Stimulated activated CD4-positive, alpha-beta T cell treated with anti-CD3 and anti-CD28 coated beads, Interleukin-12 subunit alpha, Interleukin-12 subunit beta, amount 100 ng/mL, for 48 hours (primary cell): Measurements from ENCODE around the gene PPP4R4.
"Not testable (repeated sequence)": the region's sequence is repeated elsewhere in the genome, so short reads cannot be mapped to it uniquely, and the experiment has no call there.

Experiments
- DNase-seq, 3 donors: peaks; one replicate each; pipeline ENCODE4 v3.0.0-alpha.2; 2020; ENCODE audit warnings: low read depth in 2 of 3, low spot score in 1 of 3

PPP4R4 gene

GRCh38 chr14:94176808-94177207 is 2.7 kb downstream of the PPP4R4 start:
- DNase-seq = no peak

GRCh38 chr14:94177806-94178205 is 3.7 kb downstream of the PPP4R4 start:
- no peak for DNase-seq

GRCh38 chr14:94179244-94179643 is 5.1 kb downstream of the PPP4R4 start:
- no peak for DNase-seq

GRCh38 chr14:94180655-94181271 is 6.6 kb downstream of the PPP4R4 start:
- no peak for DNase-seq

GRCh38 chr14:94181835-94182234 is 7.7 kb downstream of the PPP4R4 start:
- no peak for DNase-seq

GRCh38 chr14:94192536-94192935 is 18.4 kb downstream of the PPP4R4 start:
- no peak for DNase-seq

- DNase-seq = no peak
These were observed 19.7 kb downstream of the PPP4R4 start for GRCh38 chr14:94193776-94194175.

GRCh38 chr14:94196057-94196456 is 21.9 kb downstream of the PPP4R4 start:
- no peak for DNase-seq

GRCh38 chr14:94203473-94204210 is 29.5 kb downstream of the PPP4R4 start:
- no peak for DNase-seq

GRCh38 chr14:94213021-94213420 is 38.9 kb downstream of the PPP4R4 start:
- DNase-seq = no peak

- no peak for DNase-seq
These were observed 39.6 kb downstream of the PPP4R4 start for GRCh38 chr14:94213741-94214140.

GRCh38 chr14:94217116-94217515 is 43.0 kb downstream of the PPP4R4 start:
- no peak for DNase-seq

- DNase-seq = not testable (repeated sequence)
These were observed 44.2 kb downstream of the PPP4R4 start for GRCh38 chr14:94218198-94218886.

GRCh38 chr14:94224040-94224439 is 49.9 kb downstream of the PPP4R4 start:
- no peak for DNase-seq

GRCh38 chr14:94225460-94226378 is 51.6 kb downstream of the PPP4R4 start:
- DNase-seq = no peak

GRCh38 chr14:94227029-94227428 is 52.9 kb downstream of the PPP4R4 start:
- DNase-seq = no peak

- DNase-seq = no peak
These were observed 62.9 kb downstream of the PPP4R4 start for GRCh38 chr14:94237046-94237445.

- DNase-seq = no peak
These were observed 63.9 kb downstream of the PPP4R4 start for GRCh38 chr14:94237983-94238382.

GRCh38 chr14:94239406-94239805 is 65.3 kb downstream of the PPP4R4 start:
- no peak for DNase-seq

- DNase-seq = no peak
These were observed 70.1 kb downstream of the PPP4R4 start for GRCh38 chr14:94244182-94244581.

- DNase-seq = not testable (repeated sequence)
These were observed 90.1 kb downstream of the PPP4R4 start for GRCh38 chr14:94264195-94264594.
